SJSA1 (cell line): ENCODE data around the gene LY9. TPM values are rescaled to one million over a fixed set of nuclear protein-coding genes. Genes with fewer than 3 reads are reported as not detected.

ENCODE experiments used
- total RNA-seq: library from RNA; depleted of rRNA; stranded (reverse); fragments of >200 nt; shearing (Covaris generic); gene quantifications from 2 replicates; pipeline ENCODE4 v1.2.3, GENCODE V29; 2014; rRNA removed

LY9 gene
- total RNA-seq, 1 experiment from 2014 or later: not detected

Other genes with a start within 250 kb of the LY9 start
- not detected in 2 replicates for gene CD84, start 216.7 kb upstream of the LY9 start, total RNA-seq
- not detected in 2 replicates for gene SLAMF1, start 149.1 kb upstream of the LY9 start, total RNA-seq
- not detected in 2 replicates for gene CD48, start 84.4 kb upstream of the LY9 start, total RNA-seq
- gene SLAMF7, start 56.9 kb upstream of the LY9 start, total RNA-seq: not detected in 2 replicates
- not detected in 2 replicates for gene CD244, start 66.7 kb downstream of the LY9 start, total RNA-seq
- not detected in 2 replicates for gene ITLN1, start 89.0 kb downstream of the LY9 start, total RNA-seq
- not detected in 2 replicates for gene ITLN2, start 158.6 kb downstream of the LY9 start, total RNA-seq
- gene F11R, start 225.0 kb downstream of the LY9 start, total RNA-seq: 3.2 and 4.5 TPM in 2 replicates
- gene TSTD1, start 242.8 kb downstream of the LY9 start, total RNA-seq: 3.1 TPM in 1 of 2 replicates, not detected in the other
- 63.2 and 68.1 TPM in 2 replicates for gene USF1, start 249.8 kb downstream of the LY9 start, total RNA-seq